ENCODE data around the gene PHF12.
A peak's percentile ranks its signal among the peaks of the same experiment; 100 is the strongest.

Gene PHF12

DNA sequence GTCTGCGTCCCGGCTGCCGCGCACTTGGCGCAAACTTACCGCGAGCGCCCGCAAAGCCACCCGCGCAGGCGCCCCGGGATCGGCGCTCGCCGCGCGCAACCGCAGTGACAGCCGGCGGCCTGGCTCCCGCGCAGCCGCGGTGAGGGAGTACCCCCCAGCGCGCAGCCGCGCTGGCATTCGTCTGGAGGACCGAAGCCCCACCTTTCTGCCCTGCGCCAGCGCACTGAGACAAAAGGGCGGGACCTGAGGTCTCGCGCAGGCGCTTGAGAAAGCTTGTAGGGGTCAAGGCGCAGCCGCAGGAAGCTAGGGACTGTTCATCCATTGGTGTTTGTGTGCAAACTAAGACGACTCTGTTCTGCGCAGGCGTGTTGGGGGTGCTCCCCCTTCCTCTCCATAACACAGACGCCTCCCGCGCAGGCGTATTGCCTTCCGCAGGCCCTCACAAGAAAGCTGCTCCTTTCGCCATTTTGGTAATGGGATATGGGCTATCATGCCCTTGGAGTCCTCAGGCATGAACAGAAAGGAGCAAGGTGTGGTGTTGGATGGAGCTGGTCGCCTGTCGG is at the start of gene PHF12:
Gene PHF12 (minus strand): TSS at position 91 of the 563 bp plus-strand sequence. CDS start 558 bp downstream, outside the sequence.
- DNase-seq: peak; percentile 99

DNA sequence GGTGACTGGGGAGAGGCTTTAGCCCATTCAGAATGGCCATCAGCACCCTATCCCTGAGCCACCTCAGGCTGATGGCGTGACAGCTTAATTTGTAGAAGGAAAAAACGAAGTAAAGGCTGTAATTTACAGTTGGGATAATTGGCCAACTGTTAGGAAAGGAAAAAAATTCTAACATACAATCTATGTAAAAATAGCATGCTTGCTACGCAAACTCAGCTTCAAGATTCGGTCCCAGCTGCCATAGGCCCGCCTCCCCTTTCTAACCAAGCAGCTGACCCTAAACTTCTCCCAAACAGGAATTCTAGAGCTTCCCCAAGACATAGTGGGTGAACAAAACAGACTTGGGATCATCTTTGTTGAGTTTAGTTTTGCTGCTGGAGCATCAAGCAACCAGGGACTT is 49.7 kb upstream of the PHF12 start:
- DNase-seq: no peak

DNA sequence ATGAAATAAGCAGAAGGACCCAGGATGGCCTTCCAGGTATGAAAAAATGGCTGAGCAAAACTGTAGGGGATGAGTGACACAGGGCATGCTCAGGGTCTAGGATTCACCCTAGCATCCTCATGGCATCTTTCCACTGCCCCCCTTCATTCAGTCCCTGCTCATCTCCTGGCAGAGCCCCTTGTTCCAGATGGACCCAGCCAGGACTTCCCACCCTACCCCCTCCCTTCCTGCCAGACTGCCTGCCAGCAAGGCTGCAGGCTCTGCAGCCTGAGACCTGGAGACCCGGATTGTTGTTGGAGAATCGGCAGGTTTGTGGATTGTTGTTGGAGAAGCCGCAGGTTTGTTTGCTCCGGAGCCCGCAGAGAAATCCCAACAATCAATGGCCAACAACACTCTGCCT is 47.9 kb upstream of the PHF12 start:
- peak; percentile 57 for DNase-seq

DNA sequence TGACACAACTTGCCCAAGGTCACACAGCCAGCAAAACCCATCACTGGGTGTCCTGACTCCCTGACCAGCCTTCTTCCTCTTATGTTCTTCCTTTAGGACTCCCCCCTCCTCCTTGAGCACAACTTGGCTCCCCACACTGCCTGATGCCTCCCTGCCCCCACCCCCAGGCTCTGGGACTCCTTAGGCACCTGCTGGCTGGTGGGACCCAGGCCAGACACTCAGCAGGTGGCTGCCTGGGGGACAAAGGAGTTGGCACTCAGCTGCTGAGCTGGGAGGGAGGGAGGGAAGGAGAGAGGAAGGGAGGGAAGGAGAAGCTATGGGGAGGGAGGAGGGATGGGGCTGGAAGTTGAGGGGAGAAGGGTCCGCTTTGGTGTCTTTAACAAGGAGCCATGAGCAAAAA is 46.5 kb upstream of the PHF12 start:
- peak; percentile 89 for DNase-seq

DNA sequence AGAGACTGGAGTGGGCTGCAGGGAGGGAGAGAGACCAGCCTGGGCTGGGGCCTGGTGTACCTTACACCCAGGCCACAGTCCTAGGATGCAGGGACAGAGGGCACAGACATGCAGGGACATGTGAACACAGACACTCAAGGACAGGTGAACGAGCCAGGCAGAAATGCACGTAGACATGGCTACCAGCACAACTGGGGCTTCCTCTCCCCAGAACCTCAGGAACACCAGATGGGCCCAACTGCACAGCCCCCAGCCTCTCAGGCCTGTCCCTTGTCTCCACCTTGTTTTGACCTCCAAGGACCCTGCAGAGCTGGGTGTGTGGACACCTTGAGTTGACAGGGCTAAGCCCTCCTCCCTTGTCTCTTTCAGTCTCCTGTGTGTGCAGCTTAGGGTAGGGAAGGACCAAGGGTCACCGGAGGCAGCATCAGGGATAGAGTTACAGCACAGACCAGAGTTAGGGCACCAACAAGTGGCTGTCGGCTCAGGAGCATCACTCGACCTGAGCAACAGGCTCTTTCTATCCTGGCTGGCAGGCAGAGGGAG is 45.3 kb upstream of the PHF12 start:
- peak; percentile 12 for DNase-seq

DNA sequence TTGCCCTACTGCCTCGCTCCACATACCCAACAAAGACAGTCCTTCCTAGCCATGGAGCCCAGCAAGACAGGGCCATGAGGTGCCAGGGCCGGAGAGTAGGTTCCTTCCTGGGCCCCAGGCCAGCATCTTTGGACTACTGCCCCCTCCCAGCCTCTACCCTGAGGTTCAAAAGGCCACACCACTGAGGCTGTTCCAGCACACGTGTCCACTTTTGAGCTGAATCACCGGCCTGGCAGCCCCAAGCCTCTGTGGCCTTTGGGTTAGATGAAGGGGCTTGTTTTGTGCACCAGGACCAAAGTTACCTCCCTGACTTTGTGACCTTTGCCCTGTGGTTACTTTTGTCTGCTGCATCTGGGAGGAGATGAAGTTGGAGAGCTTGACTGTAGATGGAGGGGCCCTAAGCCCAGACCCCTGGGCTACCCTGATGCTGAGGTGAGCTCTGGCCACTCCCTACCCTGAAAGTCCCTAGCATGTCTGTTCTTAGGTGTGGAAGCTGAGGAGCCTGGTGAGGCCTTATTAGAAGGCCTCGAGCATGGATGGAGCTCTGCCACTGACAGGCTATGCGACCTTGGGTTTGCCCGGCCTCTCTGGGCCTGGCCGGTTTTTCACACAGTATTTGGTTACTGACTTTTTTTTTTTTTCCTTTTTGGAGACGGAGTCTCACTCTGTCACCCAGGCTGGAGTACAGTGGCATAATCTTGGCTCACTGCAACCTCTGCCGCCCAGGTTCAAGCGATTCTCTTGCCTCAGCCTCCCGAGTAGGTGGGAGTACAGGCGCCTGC is 42.5 kb upstream of the PHF12 start:
- DNase-seq: no peak

DNA sequence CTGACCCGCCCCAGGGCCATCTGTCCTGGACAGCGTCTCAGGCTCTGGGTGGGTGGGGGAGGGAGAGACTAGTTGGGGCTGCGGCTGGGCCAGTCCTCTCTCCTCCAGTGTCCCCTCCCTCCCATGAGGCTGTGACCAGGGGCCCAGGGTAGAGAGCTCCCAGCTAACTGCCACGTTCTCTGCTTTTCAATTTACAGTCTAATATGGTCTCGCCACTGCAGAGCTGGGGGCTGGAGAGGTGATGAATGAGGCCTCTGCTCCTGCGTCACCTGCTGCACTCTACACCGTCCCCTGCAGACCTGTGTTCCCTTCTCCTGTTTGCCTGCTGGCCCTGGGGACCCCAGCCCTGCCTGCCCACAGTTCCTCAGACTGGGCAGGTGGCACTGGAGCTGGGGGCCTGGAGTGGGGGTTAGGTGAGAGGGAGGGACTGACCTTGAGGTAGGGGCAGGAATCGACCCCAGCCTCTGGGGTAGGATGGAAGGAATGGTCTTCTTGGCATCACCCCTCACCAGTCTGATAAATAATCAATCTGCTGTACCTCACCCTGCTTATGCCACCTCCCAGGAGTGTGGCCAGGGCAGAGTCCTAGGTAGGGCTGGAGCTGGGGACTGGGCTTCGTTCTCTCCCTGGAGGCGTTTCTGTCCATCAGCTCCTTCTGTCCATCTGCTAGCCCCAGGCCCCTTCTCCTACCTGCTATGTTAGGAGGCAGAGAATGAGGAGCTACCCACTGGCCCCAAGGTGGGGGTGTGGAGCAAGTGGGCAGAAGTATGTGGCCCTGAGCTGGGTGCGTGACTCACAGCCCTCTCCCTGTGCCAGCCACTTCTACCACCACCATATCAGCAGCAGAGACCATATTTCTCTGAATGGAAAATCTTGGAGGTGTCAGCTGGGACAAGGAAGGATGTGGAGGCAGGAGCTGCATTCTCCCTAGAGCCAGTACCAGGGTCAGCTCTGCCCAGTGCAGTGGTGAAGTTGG is 41.6 kb upstream of the PHF12 start:
- no peak for DNase-seq

DNA sequence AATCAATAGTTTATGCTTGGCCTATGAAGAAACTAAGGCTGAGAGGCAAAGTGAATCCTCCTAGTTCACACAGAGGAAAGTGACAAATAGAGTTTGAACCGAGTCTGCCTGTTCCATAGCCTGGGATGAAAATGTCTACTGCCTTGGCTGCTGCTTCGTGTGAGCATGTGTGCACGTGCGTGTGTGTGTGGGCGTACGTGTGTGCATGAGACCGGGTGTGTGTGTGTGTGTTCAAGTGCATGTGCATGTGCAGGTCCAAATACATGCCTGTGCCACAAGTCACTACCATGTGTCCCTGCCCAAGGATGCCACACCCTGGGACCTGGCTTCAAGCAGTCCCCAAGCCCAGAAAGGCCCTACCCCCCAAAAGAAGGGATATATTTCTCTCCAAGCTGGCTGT is 40.9 kb upstream of the PHF12 start:
- DNase-seq: no peak

DNA sequence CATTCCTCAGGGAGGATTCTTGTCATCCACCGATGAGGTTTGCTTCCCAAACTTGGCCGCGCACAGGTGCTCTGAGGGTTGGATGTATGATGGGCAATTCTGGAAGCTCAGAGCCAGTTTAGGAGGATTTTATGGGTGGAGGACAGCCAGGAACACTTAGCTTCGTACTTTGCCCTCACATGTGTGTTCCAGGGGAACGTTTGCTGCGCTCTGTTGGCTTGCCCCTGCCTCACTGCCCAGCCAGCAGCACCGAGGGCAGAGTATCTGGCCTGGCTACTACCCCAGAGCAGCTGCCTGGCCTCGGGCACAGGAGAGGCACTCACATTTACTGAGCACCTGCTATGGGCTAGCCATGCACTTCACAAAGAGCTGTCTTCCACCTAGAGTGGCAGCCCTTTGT is 40.5 kb upstream of the PHF12 start:
- no peak for DNase-seq

DNA sequence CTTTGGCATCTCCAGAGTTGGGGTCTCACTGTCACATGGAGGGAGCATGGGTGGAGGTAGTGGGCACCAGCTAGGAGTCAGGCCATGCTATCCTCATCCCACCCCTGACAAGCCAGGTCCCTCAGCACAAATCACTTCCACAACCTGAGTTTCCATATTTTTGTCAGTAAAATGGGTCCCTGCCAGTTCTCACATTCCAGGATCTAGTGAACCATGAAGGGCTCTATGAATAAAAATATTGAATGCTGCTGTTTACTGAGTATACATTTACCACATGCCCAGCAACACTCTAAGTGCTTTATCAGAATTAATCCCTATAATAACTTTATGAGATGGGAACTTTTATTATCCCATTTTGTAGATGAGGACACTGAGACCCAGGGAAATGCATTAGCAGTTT is 37.7 kb upstream of the PHF12 start:
- no peak for DNase-seq

DNA sequence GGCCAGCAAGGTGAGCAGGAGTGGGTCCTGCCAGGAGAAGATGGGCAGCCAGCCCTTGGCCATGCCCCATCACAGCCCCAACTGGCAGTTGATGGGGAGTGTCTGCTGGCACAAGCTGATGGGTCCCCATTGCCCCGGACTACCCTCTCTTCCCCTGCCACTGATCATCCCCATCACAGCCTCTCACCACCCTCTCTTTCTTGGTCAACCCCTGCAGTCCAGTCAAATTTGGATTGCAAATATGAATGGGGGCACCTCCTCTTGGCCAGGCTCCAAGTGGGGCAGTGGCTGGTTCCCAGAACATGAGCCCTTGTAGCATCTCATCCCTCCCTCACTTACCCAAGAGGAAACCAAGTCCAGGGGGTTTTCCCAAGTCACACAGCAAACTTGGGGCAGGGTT is 37.2 kb upstream of the PHF12 start:
- DNase-seq: no peak

DNA sequence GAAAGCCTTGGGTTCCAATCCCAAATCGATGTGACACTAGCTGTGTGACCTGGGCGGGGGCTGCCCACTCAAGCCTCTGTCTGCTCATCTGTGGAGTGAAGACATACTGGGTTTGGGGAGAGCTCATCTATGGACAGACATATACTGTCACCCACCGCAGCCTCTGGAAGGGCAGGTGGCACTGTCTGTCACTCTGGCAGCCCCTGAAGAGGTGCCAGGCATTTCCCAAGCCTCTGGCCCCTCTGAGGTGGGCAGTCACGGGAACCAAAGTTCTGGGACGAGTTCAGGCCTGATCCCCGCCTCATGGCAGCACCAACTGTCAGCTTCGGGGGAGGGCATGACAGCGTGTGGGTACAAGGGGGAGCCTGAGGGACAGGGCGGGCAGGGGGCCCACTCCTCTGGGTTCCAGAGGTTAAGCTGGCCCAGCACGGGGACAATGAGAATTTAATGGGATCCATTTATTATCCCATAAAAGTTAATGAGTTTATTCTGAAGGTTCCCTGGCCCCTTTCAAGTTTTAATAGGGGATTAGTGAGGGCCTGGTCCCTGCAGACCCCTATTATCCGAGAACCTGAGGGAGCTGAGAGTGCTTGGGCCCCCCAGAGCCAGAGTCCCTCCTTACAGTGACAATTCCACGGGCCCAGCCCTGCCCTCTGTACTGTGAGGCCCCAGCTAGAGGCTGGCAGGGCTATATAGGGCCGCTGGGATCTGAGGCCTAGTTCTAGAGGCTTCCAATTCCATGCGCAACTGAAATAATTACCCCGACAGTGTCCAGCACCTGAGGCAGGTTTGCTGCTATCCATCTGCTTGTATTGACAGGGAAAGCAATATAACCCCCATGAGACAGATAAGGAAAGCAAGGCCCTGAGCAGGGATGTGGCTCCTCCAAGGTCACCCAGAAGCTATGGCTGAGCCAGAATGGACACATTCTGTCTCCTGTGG is 35.7 kb upstream of the PHF12 start:
- DNase-seq: no peak

DNA sequence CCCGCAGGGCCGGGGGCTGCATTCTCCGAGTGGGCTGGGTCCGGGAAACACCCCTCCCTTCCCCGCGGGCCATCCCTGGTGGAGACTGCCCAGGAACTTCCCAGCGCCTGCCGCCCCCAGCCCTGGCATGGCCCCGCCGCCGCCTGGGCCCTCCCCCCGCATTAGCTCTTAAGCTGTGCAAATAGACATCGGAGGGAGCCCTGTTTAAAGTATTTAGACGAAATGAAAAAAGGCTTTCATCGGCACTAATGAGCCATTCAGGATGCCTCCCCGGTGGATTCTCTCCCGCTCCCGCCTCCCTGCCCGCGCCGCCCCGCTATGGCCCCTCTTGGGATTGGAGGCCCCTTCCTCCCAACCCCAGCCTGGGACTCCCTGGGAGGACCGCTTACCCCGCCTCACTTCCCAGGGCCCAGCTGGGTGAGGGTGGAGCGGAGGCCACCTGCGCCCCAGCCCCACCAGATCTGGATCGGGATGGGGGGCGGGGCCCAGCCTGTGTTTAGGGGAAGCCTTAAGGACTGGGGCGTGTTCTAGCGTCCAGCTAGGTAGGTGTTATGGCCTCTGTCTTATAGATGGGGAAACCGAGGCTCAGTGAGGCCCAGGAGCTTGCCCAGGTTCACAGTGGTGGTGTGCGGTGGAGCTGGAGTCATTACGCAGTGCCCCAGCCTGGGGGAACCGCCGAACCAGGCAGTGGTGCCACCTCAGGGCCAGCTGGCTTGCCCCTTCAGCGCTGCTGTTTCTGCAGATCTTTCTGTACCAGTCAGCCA is 34.8 kb upstream of the PHF12 start:
- DNase-seq: no peak

DNA sequence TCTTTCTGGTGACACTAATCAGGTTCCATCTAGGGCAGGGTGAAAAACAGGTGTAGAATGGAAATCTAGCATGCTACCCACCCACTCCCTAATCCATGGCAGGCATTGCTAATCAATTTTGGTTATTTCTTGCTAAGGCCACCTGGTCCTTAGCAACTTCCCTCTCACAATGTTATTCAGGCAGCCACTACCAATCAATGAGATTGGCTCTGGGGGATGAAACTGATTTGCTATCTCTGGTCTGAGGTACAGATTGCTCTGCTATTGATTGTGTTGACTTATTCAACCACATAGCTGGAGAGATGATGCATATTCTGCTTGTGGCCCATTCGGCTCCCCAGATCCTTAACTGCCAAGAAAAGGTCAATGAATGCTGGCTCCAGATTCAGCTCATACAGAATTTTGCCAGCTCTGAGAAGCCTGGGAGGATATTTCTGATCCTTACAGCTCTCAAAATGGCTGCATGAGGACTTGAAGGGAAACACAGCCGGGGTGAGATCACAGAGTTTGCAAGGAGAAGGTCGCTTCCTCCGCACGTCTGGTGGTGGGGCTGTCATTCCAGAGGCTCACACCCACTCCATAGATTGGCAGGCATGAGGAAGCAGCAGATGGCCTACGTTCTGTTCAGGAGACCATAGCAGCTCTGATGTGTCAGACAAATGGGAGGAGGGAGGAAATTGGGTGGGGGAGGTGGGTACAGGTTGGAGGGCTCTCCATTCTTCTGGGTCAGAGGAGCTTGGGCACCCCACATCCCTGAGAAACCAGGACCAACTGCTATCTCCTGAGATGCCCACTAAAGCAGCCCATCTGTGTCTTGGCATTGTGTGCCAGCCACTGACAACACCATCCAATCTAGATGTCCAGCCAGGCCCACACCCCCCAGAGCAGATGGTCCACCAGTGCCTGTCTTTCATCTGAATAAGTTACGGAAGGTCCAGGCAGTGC is 32.2 kb upstream of the PHF12 start:
- DNase-seq: no peak

DNA sequence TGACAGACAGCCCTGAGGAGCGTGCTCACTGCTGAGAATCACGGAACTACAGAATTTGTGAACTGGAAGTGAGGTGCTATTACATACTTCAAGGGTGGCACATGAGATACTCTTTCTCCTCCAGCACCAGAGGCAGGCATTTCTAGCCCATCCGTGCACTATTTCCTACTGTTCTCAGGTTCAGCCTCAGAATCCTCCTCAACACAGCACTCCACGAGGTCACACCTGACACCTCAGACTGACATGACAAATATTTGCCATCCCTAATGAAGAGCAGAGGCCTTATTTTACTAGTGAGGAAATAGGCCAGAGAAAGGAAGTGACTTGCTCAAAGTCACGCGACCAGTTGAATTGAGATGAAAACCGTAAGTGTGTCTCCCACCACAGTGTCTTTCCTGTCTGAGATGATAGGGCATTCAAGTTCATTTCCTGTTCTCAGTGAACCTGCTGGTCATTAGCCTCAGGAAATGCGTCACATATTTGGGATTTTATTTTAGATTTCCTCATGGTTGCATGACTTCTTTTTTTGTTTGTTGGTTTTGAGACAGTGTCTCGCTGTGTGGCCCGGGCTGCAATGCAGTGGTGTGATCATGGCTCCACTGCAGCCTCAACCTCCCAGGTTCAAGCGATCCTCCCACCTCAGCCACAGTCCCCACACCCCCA is 30.9 kb upstream of the PHF12 start:
- DNase-seq: no peak

DNA sequence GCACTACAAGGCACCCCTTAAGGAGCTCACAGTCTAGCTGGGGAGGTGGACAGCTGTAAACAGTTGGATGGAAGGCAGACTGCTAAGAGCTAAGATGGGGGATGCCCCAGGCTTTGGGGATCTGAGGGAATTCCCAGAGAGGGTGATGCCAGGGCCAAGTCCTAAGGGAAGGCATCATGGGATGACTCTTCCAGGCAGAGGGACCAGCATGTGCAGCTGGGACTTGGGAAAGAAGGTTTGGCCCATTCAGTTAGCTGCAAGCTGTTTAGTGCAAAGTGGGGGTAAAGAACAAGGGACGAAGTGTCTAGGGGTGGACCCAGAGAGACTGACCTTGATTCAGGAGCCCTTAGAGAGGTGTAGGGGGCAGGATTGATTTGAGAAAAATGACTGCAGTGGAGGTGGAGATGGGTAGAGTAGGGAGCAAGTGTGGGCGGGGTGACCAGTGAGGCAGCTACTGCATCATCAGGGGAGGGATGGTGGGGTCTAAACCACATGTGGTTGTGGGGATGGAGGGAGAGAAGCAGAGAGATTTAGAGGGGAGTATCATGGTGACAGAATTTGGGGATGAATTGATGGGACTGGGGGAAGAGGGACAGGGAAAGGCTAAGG is 27.1 kb upstream of the PHF12 start:
- DNase-seq: no peak

DNA sequence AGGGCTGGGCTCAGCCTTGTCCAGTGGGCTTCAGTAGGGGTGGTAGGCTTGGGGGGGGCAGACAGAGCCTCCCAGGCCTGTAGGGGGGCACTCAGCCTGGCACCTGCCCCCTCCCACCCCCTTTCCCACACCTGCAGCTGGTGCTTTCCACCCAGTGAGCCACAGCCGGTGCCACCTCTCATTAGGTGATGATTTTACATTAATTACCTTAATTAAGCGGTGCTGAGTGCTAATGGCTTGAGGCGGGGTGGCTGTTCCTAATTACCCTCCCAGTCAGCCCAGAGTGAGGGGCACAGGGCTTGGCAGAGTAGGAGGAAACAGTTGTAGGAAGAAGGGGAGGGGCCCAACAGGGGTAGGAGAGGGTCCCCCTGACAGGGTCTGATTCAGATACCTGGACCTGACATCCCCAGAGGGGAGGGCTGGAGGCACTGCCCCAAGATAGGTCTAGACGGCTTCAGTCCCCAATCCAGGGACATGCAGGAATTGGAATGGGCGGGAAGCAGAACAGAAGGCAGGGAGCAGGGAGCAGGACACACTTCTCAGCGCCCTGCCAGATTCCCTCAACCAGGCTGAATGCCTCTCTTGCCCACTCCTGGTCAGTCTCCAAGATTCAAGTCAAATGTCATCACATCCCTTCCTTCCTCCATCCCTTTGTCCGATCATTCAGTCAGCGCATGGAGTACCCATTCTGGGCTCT is 26.5 kb upstream of the PHF12 start:
- peak; percentile 33 for DNase-seq

DNA sequence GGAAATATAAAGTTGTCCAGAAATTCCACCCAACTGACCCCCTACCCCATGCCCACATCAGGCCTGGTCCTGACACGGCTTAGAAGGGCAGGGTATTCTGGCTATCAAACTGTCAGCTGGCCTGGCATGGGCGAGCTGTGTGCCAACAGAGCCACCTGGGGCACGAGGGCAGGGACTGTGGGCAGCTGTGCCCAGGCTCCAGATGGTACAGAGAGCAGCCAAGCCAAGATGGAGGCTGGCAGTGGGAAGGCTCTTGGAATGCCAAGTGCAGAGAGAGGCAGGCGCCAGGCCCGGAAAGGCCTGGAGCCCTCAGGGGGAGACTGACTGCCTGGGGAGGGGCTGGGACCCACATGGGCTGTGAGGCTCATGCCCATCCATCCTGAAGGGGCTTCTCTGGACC is 24.3 kb upstream of the PHF12 start:
- no peak for DNase-seq

DNA sequence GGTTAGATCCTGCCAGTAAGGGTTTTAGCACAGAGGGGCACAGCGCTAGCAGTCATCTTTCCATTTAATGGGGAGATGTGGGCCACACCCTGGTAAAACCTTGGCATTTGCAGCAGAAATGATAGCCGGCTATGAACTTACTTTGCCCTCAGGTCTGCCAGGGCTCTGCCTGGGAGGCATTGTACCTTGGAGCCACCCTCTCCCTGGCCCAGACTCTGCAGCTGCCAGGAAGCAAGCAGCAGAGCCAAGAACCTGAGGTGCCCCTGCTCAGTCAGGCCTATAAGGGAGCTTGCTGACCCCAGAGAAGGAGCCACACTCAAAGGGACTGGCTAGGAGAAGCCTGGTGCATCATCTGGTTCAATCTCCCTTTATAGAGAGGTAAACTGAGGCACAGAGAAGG is 23.7 kb upstream of the PHF12 start:
- DNase-seq: no peak
